ENCODE measurements around the gene SSR3.

SSR3 gene

DNA sequence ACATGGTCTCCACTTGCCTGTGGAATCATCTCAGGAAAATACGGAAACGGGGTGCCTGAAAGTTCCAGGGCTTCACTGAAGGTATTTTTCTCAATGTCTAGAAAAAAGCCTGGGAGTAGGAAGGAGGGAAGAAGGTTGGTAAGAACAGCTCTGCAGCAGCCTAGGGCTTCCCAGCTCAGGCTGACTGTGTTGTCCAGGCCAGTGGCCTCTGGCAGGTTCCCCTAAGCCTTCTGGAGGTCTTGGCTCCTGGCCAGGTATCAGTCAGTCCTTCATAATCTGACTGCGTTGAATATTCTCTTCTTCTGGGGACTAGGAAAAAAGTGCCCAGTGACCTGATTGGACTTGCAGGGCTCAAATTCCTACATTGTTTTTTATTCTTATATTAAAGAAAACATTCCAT, 38.6 kb downstream of the SSR3 start:
- Mint-ChIP-seq H3K27me3 (ENCODE audit: low read depth, poor library complexity) (peaks cover 11% of the 10 kb centered on the region), H3K4me3 (no peak overlapping the region), H3K36me3 (ENCODE audit: low read depth) (no peaks in the 10 kb centered on the region), H3K9me3 (no peaks in the 10 kb centered on the region), H3K4me1 (no peaks in the 10 kb centered on the region), H3K27ac (no peak overlapping the region)
- no peak for DNase-seq
- TF ChIP-seq, protein P1, sequence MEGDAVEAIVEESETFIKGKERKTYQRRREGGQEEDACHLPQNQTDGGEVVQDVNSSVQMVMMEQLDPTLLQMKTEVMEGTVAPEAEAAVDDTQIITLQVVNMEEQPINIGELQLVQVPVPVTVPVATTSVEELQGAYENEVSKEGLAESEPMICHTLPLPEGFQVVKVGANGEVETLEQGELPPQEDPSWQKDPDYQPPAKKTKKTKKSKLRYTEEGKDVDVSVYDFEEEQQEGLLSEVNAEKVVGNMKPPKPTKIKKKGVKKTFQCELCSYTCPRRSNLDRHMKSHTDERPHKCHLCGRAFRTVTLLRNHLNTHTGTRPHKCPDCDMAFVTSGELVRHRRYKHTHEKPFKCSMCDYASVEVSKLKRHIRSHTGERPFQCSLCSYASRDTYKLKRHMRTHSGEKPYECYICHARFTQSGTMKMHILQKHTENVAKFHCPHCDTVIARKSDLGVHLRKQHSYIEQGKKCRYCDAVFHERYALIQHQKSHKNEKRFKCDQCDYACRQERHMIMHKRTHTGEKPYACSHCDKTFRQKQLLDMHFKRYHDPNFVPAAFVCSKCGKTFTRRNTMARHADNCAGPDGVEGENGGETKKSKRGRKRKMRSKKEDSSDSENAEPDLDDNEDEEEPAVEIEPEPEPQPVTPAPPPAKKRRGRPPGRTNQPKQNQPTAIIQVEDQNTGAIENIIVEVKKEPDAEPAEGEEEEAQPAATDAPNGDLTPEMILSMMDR (IDR thresholded peaks at IDR 0.05): no peak

DNA sequence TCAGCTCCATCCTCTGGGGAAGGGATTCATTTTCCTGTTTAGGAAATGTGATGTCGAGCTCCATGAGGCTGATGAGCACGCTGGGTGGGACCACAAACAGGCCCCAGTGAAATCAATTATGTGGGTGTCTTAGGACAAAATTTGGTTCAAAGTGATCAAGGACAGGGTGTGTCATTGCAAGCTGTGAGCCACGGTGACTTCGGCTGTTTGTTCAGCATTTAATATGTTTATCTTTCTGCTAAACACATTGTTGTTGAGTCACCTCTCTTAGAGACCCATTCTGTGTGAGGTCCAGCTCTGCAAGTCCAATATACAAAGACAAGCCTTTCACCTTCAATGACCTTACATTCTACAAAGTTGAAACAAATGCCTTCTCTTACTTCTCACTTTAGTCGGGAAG, 41.3 kb downstream of the SSR3 start:
- no peaks in the 10 kb centered on the region for H3K4me1 Mint-ChIP-seq
- no peak overlapping the region for H3K4me3 Mint-ChIP-seq
- H3K36me3 Mint-ChIP-seq (ENCODE audit: low read depth): no peaks in the 10 kb centered on the region
- no peak overlapping the region for H3K27ac Mint-ChIP-seq
- no peak for DNase-seq
- no peaks in the 10 kb centered on the region for H3K9me3 Mint-ChIP-seq
- peaks cover 17% of the 10 kb centered on the region for H3K27me3 Mint-ChIP-seq (ENCODE audit: low read depth, poor library complexity)
- TF ChIP-seq, protein P1 (IDR thresholded peaks at IDR 0.05): no peak

DNA sequence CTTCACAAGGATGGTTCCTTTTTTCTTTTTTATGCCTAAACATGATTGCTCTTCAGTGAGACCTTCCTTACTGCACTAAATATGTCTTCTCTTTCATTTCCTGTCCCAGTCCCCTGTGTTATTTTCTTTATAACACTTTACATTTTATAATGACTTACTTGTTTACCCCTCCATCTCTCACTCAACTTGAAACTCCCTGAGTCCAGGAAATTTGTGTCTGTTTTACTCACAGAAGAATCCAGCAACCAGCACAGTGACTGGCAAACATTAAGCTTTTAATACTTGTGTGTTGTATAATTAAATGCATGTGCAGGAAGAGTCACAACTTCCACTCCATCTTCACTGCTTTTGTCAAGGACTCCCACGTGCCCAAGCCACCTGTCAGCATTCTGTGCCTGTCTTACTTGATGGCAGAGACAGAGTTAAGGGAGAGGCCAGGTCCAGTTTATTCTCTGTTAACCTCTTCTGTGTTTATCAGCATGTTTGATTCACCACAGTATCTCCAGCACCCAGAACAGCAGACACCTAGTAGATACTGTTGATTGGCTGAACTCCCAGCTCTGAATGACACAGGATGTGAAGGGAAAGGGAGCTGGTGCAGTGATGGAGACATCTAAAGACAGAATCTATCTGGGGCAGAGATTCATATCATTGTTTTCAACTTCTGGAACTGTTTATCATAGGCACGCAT, 42.8 kb downstream of the SSR3 start:
- H3K27ac Mint-ChIP-seq: no peak overlapping the region
- TF ChIP-seq, protein P1 (IDR thresholded peaks at IDR 0.05): no peak
- H3K9me3 Mint-ChIP-seq: no peaks in the 10 kb centered on the region
- H3K4me3 Mint-ChIP-seq: no peak overlapping the region
- no peak for DNase-seq
- H3K4me1 Mint-ChIP-seq: no peaks in the 10 kb centered on the region
- H3K36me3 Mint-ChIP-seq (ENCODE audit: low read depth): no peaks in the 10 kb centered on the region
- peaks cover 10% of the 10 kb centered on the region for H3K27me3 Mint-ChIP-seq (ENCODE audit: low read depth, poor library complexity)

DNA sequence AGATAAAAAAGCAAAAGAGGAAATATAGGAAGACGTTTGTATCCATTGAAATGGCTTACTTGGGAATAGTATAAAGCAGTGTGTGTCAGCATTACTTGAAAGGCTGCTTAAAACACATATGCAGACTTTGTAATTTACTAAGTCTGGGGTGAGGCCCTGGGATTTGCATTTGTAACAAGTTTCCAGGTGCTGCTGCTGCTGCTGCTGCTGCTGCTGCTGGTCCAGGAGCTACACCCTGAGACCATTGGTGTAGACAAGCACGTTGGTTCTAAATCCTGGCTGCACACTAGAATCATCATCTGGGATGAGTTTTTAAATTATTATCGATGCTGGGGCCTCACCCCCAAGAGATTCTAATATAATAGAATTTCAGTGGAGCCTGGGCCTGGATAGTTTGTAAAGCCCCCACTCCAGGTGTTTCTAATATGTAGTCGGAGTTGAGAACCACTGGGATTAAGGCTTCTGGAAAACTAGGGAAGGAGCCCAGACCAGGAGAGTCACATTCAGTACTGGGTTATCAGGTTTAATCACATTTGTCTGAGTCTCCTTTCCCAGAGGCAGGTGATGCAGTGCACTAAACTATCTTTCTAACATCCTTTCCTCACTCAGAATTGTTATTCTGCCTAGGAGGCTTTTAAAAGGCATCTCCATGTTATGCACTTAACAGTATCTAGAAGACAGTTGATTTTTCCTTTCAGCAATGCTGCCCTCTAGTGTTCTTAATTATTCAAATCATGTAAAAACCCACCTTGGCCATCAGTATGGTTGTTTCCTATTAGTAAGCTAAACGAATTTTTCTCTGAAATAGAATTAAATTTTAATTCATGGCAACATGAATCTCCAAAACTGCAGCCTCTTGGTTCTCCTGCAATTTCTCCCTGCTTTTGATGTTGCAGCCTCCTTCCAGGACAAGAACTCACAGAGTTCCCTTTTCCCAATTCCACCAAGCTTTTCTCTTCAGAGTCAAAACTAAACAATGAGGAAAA, 45.4 kb downstream of the SSR3 start:
- TF ChIP-seq, protein P1 (IDR thresholded peaks at IDR 0.05): peak; percentile 74
- DNase-seq: peak; percentile 18
- no peak overlapping the region for H3K4me3 Mint-ChIP-seq
- H3K4me1 Mint-ChIP-seq: no peaks in the 10 kb centered on the region
- H3K9me3 Mint-ChIP-seq: no peaks in the 10 kb centered on the region
- H3K27ac Mint-ChIP-seq: no peak overlapping the region
- H3K27me3 Mint-ChIP-seq (ENCODE audit: low read depth, poor library complexity): peaks cover 9% of the 10 kb centered on the region
- no peaks in the 10 kb centered on the region for H3K36me3 Mint-ChIP-seq (ENCODE audit: low read depth)

DNA sequence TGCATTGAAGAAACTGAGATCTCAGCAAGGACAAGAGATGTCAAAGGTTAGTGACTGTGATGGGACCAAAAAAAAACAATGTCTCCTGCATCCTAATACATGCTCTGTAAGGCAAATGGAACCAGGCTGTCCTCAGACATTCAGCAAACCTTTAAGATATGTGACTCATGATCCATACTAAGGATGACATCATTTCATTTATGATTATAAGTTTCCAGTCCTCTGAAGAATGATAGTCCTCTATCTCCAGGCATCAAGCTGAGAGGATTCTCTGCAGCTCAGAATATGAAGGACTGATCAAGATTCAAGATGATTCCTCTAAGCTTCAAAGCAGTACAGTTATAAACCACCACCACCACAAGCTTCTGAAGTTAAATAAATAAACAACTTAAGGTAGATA, 47.6 kb downstream of the SSR3 start:
- H3K27ac Mint-ChIP-seq: no peak overlapping the region
- H3K27me3 Mint-ChIP-seq (ENCODE audit: low read depth, poor library complexity): peaks cover 19% of the 10 kb centered on the region
- no peaks in the 10 kb centered on the region for H3K9me3 Mint-ChIP-seq
- DNase-seq: no peak
- no peak overlapping the region for H3K4me3 Mint-ChIP-seq
- no peaks in the 10 kb centered on the region for H3K4me1 Mint-ChIP-seq
- no peaks in the 10 kb centered on the region for H3K36me3 Mint-ChIP-seq (ENCODE audit: low read depth)
- TF ChIP-seq, protein P1 (IDR thresholded peaks at IDR 0.05): no peak

All from nephron progenitor cell (in vitro differentiated cells).